GM04503 (cell line): ENCODE measurements around the gene LPCAT1.

Source experiments
- DNase-seq: peaks from one replicate; pipeline ENCODE4 v3.0.0-alpha.2; 2012; ENCODE audit warnings: low read depth

Gene LPCAT1

DNA sequence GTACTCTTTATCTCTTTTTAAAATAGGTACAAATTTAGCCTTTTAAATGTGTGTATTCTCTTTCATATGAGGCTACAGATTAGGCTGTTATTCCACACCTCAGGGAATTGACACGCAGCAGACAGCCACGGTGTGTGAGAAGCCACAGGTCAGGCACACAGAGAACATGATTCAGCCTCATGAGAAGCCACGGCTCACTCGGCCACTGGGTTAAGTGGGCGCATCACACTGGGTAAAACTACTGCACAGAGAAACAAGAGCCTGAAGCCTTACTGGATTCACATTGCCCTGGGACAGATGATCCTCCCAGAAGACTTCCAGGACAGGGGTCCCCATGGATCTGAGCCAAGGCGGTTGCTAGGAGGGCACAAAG is 28.2 kb downstream of the LPCAT1 start:
- DNase-seq, result no peak

DNA sequence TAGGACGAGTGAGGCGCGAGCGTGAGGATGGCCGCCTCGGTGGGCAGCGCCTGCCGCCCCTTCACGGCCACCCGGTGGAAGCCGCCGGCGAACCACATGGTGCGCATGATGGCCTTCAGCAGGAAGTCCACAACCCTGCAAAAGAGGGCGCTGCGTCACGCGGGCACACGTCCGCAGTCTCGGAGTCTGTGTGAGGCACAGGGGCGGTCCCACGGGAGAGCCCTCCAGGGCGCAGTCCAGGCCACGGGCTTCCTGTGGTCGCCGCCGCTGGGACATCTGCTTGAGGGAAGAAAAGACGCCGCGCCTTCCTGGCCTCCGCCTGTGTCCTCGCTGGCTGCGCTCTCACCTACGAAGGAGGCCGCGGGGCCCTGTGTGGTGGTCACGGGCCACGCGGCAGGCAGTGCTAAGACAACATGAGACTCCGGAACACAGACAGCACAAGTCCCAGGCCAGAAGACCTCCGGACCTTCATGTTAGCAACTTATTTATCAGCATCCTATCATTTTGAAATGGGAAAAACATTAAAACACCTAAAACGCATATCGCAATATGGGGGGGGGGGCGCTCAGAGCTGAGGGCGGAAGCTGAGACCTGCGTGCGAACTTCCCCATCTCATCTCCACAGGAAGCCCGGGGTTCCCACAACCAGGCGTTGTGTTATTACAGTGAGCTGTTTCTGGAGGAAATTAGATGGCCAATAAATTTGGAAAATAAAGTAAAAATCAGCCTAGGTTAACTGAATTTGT is 28.8 kb downstream of the LPCAT1 start:
- DNase-seq, result no peak

DNA sequence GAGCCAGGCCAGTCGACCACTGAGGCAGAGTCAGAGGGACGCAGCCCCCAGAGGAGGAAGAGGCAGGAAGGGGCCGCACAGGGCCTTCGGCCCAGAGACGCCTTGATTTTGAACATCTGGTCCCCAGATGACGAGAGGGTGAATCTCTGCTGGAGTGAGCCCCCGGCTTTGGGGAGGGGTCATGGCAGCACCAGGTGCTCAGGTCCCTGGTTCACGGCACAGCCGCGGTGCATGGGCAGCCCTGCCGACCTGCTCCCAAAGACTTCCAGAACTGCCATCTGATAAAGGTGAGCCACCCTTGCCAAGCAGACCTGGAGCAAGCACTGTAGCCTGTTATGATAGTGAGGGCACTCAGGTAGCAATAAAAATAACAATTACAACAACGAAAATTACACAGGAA is 29.8 kb downstream of the LPCAT1 start:
- no peak for DNase-seq

DNA sequence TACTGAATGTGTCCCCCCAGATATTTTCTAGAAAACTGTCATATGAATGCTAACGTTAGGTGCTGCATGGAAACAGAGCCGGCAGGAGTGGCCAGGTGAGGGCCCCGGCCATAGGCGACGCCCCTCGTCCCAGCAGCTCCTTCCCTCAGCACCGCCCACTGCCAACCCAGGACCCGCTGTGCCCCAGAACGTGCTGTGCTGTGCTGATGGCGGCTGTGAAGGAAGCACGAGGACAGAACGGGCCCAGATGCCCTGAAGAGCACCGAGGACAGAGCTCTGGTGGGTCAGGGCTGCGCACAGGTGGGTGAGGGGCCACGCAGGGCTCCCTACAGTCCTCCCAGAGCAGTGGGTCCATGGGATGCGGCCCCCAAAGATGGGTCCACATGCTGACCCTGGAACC is 30.3 kb downstream of the LPCAT1 start:
- no peak for DNase-seq

DNA sequence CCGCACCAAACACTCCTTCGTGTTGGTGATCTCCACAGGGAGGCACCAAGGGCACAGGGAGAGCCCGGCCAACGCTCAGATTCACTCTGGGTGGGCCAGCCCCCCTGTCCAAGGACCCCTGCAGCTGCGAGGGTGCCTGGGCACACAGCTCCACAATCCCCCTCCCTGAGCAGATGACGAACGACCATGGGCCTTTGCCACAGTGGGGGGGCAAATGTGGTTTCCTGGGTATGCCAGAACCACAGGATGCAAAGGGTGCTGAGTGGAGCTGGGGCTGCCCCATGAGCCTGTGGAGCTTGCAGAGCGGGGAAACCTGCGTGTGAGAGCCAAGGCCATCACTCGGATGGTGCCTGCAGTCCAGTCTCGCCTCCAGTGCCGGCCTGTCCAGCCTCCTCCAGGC is 31.0 kb downstream of the LPCAT1 start:
- DNase-seq, result no peak

DNA sequence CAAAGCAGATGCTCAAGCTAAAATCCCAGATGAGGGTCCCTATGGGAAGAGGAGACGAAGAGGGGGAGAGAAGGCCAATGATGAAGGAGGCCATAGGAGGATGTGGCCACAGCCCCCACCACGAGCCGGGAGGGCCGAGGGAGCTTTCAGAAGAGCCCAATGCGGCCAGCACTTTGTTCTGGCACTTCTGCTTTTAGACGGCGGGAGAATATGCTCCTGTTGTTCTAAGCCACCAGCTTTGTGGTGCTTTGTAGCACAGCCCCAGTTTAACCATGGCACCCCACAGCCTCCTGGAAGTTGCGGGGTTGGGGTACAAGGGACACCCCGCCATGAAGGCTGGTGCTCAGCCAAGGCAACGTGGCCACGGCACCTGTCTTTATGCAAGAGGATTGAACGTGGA is 33.4 kb downstream of the LPCAT1 start:
- no peak for DNase-seq

DNA sequence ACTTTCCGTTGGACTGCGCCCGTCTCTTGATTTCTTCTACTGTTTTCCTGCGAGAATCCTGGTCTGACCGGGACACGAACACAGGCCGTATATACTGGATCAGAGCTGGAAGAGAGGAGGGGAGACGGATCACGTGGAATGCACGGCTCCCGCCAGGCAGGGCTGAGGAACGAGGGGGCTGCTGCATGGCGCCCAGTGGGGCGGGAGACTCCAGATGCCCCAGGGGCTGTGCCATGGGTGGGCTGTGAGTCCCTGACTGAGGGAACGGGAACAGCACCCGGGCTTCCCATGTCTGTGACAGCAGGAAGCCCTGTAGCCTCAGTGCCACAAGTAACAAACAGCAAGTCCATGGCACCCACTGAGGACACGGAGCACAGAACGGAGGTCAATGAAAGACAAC is 34.0 kb downstream of the LPCAT1 start:
- no peak for DNase-seq

DNA sequence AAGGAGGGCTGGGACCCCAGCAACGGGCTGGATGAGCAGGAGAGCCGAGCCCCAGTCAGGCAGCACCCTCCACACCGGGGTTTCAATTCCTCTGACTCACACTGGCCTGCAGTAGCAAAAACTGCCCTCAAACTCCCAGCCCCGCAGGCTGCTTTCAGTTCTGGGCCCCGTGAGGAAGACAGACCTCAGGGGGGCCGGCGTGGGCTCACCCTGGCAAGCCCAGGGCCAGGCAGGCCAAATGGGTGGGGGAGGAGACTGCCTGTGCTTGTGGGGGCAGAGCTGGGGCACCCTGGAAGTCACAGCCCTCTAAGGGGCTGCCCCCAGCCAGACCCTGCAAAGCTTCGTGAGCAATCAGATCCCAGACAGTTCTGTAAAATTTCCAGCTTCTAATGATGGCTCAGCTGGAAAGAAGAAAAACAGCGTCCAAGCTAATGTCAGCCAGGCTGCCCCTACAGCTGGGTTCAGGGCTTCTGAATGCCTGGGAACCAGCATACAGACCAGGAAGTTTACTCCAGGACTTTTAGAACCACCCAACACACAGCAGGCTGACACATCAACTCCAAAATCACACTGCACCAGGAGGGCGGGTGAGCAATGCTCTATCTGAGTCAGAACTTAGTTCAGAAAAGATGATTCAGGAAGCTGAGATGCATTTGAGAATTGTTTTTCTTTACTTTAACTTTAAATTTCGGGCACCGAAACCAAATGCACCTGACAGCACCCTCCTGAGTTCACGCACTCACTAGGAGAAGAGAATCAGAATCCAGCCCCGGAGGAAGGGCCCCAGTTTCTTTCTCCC is 34.7 kb downstream of the LPCAT1 start:
- peak; percentile 53 for DNase-seq

DNA sequence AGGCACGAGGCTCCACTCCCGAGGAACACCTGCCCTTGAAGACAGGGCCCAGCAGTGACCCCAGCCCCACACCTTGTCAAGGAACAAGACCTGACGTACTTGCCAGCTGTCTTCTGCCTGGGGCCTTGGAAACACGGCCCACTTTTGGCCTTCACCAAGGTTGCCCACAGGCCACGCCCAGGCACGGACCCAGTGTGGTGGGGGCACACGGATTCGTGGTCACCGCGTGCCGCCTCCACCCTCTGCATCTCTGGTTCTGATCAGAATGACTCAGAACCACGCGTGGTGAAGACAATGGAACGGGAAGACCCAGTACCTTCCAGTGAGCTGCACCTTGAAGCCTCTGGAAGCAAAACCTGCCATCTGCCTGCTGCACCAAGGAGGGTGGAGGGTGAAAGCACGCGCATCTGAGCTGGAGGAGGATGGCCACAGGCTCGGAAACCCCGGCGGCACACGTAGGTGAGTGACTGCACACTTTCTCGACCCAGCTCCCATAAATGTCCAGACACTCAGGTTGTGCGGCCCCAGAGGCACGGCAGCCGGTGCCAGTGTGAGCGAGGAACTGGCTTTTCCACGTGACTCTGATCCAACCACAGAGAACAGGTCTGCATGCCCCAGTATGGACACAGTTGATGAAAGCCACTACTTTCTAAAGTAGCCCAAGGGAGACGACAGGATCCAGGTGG is 36.5 kb downstream of the LPCAT1 start:
- DNase-seq, result no peak

DNA sequence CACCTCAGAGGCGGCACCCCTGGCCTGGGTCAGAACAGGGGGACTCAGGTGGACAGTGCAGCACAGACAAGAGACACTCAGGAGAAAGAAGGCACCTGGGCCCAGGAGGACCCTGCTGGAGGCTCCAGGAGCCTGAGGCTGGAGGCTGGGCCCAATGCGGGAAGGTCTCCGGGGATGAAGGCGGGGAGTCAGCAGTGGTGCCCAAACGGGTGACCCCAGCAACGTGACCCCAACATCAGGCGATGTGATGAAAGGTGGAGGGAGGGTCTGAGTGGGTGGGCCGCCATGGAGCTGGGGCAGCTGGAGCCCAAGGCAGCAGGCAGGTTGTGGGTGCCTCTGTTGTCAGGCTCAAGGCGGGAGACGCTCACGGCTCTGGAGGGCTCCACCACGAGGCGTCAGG is 37.5 kb downstream of the LPCAT1 start:
- no peak for DNase-seq

DNA sequence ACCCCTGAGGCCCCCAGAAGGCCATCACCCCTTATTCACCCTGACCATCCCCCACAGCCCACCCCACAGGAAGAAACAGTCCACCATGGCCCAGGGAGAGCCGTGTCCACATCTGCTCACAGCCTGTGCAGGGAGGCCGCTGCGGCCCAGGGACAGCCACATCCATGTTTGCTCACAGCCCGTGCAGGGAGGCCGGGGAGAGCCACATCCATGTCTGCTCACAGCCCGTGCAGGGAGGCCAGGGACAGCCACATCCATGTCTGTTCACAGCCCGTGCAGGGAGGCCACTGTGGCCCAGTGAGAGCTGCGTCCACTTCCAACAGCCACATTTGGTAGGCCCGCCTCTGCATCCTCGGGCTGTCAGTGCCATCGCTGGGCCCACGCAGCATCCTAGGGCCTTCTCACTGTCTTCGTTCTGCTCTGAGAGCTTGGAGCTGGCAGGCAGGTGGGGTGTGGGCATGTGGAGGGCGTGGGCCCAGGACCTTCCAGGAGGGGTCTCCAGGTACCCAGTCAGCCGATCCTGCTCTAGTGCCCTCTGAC is 38.1 kb downstream of the LPCAT1 start:
- DNase-seq, result no peak

DNA sequence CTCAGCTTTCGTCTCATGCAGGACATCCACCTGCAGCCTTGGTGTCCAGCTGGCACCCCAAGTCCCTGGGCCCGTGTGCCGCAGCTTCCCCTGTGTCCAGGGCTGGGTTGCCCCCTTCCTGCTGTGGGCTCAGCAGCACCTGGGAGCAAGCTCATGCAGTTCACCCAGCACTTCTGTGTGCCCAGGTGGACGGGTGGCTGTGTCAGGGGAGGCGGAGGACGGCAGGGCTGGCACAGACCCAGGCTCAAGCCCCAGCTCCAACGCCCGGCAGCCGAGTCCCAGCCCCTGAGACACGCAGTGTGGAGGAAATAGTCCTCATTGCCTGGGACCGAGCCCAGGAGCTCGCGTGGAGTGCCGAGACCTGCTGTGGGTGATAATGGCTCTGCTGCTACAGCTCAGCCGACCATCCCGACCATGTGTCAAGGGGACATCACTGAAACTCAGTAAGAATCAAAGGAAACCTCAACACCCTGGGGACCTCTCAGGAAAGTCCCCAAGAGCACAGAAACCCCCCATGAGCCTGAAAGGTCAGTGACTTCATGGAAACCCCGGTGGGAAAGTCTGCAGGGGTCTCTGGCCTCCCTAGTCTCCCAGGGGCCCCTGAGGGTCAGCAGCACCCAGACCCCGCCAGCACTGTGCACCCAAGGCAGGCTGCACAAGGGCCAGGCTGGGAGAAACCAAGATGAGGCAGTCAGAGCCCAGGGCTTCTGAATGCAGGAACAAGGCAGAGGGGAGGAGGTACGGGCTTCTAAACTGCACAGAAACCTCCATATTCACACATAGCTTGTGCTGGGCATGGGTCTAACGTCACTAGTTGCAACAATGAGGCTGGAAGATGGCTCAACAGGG is 38.8 kb downstream of the LPCAT1 start:
- DNase-seq, result no peak

DNA sequence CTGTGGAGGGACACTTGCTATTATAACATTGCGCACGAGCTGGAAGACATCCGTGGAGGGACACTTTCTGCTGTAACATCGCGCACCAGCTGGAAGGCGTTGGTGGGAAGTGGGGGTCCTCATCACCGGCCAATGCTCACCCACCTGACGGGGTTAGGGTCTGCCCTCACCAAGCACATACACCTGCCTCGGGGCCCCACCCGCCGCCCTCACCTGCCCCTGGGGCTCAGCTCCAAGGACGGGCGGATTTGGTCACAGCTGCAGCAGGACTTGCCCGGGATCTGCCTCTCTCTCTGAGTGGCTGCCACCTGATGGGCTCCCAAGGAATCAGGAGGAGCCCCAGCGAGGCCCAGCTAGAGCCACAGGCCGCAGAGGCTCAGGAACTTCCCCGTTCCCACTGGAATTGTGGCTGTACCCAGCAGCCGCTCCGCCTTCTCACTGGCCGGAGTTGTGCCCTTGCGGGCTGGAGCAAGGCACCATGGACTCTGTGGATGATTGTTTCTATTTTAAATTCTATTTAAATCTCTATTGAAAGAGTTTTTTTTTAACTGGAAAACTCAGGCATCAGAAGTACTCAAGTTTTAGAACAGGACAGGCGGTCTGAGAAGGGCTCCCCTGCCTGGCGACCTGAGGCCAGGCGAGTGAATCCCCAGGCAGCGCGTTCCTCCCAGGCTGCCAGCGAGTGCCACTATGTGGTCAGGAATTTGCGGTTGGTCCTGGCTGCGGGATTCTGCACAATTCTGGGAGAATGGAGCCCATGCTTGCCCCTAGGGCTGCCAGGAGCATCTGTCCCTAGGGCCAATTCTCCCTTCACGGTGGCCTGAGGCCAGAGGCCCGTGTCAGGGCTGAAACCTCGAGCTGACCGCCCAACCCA is 39.7 kb downstream of the LPCAT1 start:
- no peak for DNase-seq

DNA sequence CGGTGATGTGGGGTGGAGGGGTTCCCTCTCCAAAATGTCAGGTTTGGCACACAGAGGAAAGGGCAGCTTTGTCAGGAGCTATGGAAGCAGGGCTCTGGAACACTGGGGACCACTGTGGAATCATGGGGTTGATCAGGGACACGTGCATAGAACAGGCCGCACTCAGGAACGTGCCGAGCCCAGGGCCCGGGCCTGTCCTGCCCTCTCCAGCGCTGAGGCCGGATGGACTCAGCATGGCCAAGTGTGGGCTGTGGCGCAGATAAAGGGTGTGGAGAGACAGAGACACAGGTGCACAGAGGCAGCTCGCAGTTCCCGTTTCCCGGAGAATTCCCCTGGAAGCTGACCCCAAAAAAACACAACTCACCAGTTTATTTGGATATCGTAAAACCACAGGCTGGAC is 40.7 kb downstream of the LPCAT1 start:
- no peak for DNase-seq

DNA sequence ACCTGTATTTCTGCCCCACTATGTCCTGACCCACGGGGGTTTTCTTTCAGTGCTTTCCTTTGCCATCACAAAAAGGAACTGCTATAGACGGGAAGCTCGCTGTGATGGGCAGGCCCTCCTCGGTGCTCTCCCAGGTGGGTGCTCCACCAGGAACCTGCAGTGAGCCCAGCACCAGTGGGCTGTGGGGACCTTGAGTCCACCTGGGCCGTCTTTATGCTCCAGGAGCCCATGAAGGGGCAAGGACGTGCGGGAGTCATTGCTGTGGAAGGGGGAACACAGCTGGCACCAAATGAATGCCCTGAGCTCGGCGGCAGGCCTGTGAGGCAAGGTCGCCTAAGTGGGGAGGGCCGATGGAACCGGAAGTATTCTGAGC is 41.8 kb downstream of the LPCAT1 start:
- no peak for DNase-seq

DNA sequence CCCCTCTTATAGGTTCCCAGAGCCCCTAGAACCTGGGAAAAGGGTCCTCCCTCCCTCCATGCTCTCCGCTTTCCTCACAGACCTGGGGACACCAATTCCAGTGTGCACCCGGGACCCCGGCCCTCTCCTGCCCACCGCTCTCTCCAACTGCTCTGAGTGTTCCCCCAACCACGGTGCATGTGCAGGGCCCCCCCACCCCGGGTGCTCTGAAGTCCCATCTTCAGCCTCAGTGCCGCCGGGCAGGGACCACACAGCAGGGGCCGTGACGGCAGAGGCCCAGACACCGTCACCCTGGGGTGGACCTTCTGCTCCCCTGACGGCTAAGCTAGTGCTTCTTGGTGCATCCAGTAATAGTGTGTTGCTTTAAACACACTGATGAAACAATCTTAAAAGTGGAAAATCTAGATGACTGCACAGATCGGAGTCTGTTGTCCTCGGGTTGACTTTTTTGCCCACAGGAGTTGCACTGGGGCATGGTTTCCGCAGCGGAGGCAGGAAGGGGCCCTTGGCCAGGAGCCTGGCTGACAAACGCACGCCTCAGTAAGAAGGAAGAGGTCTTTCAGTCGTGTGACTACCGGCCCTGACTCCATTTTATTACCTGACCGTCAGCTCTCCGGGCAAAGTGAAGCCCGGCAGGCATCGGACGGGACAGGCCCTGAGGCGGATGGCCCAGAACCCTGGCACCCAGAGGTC is 42.3 kb downstream of the LPCAT1 start:
- DNase-seq, result no peak

DNA sequence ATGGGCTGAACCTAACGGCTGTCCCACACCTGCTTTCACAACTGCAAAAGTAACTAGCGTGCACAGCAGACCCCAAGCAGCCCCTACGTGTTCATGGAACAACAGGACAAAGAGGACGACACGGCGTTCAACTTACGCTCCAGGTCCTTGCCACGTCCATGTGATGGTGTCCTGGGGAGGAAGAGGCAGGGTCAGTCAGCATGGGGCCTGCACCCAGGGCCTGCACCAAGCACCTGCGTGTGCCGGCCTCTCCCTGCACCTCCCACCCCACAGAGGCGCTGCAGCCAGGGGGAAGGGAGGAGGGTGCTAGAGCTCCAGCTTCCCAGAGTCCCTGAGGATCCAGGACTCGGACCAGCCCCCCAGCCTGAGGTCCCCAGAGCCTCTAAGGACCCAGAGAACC is 43.0 kb downstream of the LPCAT1 start:
- DNase-seq, result no peak

DNA sequence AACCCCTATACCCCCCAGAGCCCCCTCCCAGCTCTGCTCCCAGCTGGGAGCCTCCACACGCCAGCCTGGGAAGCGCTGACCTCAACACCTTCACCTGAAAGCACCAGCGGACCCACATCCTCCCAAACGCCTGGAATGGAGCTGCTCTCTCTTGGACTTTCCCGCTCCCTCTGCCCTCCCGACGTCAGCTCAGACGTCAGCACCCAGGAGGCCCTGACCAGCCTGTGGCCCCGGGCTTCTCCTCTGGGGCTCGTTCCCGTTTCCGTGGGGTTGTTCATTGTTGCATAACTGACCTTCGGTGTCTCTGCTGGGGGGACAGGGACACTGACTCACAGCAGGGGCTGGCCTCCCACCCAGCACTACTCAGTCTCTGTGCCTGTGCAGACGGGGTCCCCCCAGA is 43.5 kb downstream of the LPCAT1 start:
- DNase-seq, result no peak

DNA sequence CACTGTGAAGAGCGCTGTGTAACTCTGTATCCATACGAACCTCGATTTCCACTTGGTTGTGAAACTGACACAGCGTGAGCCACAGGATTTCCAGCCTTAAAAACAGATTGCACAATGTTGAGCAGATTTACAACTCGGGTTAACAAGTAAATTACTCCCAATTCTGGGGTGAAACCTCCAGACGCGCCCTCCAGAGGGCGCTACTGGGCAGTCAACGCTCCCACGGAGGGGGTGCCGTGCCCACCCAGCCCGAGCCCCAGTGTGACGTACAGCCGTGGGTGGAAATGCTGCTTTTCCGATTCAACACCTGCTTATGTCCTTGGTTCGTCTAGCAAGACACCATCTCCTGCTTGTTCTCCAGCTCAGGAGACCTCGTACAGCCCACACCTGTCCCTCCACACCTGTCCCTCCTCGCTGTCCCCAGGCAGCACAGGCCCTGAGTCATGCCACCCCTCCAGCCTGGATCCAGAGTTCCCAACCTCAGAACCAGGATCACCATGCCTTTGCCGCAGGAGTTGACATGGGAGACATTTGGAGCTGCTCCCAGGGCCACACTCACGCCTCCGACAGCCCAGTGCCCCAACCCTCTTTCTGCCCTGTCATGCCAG is 44.1 kb downstream of the LPCAT1 start:
- peak; percentile 33 for DNase-seq

DNA sequence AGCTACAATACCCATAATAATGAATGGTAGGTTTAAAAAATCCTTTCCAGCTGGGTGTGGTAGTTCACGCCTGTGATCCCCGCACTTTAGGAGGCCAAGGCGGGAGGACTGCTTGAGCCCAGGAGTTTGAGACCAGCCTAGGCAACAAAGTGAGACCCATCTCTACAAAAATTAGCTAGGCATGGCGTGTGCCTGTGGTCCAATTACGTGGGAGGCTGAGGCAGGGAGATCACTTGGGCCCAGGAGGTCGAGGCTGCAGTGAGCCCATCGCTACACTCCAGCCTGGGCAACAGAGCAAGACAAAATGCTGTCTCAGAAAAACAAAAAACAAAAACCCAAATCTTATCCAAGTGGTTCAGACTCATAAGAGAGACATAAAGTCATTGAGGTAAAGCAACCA is 44.7 kb downstream of the LPCAT1 start:
- no peak for DNase-seq
